CD4-positive, alpha-beta T cell treated with Interleukin-6 at 100 ng/mL for 8 hours (primary cell): ENCODE data around the gene TGFB2.

Experiments used
- DNase-seq: peaks from one replicate; pipeline ENCODE4 v3.0.0-alpha.2; 2020; ENCODE audit warnings: mixed read lengths, low spot score

TGFB2 gene

DNA sequence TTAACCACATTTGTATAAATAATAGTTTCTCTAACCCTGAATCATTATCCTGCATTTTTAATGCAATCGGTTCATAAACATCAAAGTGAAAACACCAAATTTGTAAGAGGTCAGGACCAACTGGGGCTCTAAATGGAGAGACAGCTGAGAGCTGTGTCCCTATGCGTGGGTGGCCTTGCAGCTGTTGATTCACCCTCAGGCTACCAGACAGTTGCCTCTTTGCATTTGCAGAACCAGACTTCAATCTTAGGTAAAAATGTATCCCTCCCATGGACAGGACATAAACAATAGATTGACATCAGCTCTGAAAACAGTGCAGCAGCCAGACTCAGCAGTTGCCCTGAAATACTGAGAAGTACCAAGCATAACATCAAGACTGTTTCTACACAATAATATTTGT lies 8.8 kb upstream of the TGFB2 start:
- no peak for DNase-seq

DNA sequence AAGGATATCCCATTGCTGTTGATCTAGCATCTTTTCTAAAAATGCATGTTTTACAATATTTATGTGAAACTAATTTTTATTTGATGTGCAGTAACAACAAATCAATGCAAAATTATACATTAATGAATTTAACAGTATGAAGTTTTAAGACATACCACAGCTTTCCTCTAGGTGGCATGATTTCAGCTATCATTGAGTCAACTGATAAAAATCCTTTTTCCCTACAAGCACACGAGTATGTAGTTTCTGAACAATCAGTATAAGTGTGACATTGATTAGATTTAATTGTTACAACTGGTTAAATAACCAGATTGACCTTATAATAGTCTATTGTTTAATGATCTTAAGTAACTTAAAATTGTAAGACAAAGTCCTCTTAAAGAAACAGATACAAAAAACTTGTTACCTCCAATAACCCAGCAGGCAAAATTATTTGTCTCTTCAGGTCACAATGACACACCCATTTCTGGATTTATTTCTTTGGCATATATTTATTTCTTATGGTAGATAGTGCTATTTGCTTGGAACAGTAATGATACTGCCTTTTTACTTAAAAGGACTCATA lies 5.8 kb upstream of the TGFB2 start:
- no peak for DNase-seq

DNA sequence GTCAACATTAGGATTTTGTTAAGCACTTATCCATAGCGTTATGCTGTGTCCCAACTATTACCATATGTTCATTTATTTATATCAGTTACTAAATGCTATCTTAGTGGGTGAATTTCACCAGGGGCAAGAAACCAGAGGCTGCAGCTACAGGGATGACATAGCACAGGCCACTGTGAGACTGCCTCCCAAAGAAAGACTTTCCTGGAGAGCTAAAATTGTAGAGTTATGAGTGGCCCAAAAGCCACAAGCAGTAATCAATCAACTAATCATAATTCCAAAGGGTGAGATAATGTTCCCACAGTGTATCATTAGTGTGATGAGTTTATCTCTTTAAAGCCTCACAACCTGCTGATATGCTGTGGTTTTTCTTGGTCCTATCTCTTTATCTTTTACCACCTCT lies 3.8 kb upstream of the TGFB2 start:
- DNase-seq, result no peak

DNA sequence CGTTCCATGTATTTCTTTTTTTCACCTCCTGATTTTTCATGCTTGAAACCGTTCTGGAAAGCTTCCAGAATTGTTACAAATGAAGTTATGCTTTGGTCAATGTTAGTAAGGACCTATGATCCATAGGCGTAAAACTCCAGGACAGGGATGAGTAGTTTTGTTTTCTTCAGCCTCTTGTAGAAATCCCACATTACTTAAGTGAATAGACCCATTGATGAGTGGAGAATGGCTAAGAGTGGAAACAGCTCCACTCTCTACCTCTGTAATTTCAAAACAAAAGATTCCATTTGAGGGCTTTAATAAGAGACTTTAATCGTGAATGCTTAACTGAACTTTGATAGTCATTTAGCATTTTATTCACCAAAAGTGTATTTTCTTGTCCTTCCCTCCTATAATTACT lies 3.0 kb upstream of the TGFB2 start:
- no peak for DNase-seq

DNA sequence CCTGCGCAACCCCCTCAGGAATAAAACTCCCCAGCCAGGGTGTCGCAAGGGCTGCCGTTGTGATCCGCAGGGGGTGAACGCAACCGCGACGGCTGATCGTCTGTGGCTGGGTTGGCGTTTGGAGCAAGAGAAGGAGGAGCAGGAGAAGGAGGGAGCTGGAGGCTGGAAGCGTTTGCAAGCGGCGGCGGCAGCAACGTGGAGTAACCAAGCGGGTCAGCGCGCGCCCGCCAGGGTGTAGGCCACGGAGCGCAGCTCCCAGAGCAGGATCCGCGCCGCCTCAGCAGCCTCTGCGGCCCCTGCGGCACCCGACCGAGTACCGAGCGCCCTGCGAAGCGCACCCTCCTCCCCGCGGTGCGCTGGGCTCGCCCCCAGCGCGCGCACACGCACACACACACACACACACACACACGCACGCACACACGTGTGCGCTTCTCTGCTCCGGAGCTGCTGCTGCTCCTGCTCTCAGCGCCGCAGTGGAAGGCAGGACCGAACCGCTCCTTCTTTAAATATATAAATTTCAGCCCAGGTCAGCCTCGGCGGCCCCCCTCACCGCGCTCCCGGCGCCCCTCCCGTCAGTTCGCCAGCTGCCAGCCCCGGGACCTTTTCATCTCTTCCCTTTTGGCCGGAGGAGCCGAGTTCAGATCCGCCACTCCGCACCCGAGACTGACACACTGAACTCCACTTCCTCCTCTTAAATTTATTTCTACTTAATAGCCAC lies 696 bp downstream of the TGFB2 start:
- DNase-seq, result no peak

DNA sequence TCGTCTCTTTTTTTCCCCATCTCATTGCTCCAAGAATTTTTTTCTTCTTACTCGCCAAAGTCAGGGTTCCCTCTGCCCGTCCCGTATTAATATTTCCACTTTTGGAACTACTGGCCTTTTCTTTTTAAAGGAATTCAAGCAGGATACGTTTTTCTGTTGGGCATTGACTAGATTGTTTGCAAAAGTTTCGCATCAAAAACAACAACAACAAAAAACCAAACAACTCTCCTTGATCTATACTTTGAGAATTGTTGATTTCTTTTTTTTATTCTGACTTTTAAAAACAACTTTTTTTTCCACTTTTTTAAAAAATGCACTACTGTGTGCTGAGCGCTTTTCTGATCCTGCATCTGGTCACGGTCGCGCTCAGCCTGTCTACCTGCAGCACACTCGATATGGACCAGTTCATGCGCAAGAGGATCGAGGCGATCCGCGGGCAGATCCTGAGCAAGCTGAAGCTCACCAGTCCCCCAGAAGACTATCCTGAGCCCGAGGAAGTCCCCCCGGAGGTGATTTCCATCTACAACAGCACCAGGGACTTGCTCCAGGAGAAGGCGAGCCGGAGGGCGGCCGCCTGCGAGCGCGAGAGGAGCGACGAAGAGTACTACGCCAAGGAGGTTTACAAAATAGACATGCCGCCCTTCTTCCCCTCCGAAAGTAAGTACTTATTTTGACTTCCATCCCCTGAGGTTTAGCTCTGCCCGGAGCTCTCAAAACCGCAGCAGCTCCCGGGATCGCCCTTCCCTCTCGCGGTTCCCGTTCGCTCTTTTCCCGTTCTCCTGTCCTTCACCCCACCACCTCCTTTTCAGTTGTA lies 1.5 kb downstream of the TGFB2 start:
- DNase-seq, result no peak

DNA sequence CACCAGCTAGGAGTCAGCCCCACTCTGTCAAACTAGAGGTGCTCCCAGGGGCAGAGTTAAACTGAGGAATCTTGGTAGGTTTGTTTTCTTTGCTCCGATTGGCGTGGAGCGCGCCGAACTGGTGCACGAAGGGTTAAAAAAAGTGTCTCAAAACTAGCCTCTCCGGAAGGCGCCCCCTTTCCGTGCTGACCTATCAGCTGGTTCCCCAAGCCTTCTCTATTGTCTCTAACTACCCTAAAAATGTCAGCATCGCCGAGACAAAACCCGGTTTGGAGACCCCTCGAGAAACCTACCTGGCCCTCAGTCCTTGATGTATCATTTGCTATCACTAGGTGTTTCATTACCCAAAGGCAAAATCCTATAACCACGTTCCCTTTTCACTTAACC lies 2.2 kb downstream of the TGFB2 start:
- DNase-seq, result no peak

DNA sequence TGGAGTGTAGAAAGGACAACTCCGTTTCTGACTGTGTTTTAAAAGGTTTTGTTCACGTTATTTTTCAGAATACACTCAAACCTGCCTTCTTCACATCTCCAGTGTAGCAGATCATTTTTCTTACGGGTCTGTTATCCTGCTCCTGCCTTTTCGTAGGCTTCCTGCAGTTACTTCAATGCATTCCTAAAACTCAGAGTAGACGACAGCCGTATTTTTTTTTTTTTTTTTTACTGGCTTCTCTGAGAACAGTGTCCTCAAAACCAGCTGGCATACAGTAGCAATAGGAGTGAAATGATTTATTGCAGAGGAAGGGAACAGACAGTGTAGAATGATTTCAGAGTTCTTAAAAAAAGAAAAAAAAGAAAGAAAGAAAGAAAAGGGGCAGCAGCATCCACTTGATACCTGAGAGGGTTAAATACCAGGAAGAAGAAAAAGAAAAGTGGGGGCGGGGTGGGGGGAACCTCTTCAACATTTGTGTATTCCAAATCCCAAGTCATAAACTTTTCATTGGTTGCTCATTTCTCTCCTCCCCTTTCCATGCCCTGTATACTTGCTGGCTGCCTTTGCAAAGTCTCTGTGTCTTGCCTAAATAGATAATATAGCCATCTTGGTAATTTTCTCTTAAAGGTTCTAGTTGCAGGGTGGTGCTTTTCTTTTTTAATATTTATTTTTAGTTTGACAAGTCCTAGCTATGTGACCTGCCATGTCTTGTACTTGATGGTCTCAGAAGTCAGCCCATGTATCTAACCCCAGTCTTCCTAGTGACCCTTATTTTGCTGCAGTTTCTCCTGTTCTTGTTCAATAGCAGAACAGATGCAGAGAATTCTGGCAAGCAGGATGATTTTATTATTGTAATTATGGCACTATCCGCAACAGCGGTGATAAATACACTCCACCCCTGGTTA lies 2.8 kb downstream of the TGFB2 start:
- DNase-seq, result no peak

DNA sequence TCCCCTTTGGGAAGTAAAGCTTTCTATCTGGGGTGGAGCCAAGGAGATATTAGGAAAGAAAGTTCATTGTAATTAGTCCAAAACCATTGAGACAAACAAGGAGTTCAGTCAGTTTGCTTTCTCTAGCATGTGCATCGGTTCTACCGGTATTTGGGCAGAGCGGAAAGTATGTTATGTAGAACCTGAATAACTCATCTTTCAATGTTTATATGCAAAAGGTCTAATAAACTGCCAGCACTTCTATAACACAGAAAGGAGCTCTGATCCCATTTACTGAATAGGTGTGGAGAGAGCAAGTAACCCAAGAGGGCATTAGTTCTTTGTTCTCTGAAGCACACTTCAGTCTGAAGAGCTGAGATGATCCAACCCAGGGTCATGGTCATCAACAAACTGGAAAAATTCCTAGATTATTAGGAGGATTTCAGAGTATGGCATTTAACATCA lies 3.5 kb downstream of the TGFB2 start:
- no peak for DNase-seq

DNA sequence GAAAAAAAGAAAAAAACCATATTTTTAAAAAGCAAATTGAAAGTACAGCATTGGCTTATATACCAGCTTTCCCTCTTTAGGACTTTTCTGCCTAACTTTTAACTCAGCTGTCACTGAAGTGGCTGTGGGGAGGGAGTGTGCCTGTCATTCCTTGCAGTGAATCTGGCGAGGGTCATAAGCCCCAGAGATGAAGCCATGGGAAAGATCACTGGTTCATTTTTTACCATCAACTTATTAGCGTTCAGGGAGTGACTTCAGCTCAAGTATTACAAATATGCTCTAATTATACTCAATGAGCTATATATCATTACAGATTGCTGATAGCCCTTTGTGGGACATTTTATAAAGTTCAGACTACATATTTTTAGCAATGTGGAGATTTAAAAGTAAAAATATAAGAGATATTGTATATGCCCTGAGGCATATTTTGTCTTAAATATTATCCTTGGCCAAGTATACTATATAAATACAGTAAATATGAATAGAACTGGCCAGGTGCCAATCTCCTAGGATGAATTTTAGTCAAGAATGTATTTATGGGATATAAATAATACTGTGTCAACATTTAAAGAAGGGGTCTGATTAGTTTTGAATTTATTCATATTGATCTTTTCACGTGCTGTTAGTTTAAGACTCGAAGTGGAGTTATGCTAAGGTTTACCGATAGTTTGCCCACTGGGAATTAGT lies 4.4 kb downstream of the TGFB2 start:
- no peak for DNase-seq

DNA sequence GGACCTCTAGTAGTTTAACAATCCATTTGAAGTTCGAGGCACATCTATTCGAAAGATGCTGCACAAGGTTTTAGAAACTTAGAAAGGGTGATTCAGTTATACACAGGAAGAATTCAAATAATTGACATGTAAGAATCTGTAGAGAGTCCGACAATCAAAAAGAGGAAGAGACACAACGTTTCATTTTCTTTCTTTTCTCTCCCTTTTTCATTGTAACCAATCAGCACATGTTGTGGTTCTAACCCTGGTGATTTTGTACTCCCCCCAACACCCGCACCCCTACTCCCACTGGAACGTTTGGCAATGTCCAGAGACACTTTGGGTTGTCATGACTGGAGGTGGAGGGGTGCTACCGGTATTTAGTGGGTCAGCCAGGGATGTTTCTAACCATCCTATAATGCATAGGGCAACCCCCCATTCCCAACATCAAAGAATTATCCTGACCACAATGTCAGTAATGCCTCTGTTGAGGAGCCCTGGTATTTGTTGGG lies 4.9 kb downstream of the TGFB2 start:
- DNase-seq, result no peak

DNA sequence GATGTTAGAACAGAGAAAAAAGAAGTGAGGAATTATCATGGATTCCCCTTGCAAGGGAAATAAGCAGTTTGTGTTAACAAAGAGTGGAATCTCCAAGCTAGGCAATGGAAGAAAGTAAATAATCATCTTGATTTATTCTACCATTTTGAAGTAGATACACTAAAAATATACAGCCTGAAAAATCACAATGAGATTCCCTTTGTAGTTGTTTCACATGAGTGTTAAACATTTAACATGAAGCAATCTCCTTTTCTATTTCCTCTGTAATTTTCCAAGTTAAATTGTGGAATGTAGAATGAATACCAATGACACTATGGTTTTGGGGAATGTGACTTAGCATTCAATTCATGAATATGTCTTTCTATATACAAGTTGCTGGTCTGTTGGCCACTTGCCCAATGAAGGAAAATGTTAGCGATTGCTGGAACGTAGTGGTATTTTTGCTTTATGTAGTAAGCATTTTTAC lies 5.7 kb downstream of the TGFB2 start:
- no peak for DNase-seq

DNA sequence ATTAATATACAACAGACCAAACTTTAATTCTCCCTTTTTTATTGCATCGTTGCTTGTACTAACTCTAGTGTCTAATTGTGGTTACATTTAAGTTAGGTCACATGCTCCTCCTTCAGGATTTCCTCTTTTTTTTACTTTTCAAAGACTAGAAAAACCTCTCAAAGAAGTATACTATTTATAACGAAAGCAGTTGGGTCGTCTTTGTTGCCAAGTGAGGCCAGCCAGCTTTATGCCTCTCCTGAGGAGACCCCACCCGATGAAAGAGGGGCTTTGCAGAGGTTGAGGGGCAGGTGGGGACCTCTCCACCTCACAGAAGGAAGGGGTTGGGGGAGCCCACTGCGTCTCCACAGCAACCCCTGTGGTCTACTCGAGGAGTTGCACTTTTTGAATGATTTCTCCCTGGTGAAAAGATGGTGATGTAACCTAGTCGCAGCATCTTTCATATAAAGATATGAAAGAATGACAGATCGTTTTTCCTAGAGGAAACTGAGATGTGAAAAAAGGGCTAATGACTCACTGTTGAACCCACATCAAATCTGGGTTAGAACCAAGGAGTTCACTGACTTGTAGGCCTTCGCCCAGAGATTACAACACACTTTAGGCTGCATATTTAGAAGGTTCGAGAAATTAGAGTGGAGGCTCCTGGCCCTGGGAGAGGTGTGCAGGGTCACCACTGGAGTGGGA lies 6.4 kb downstream of the TGFB2 start:
- DNase-seq, result no peak

DNA sequence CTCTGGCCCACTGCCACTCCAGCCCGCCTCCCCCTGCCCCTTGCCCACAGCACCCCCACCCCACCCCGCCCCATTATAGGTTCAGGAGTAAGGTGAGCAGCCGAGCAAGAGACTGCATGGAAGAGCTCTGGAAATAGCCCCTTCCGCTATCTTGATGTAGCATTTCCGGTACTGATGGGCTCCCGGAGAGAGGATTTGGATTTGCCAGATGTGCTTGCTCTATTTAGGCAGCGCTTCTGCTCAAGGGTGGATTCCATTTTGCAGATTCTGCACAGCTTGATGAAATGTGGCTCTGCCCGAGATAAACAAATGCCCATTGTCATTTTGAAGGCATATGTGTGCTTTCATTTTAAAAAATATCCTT lies 6.9 kb downstream of the TGFB2 start:
- no peak for DNase-seq

DNA sequence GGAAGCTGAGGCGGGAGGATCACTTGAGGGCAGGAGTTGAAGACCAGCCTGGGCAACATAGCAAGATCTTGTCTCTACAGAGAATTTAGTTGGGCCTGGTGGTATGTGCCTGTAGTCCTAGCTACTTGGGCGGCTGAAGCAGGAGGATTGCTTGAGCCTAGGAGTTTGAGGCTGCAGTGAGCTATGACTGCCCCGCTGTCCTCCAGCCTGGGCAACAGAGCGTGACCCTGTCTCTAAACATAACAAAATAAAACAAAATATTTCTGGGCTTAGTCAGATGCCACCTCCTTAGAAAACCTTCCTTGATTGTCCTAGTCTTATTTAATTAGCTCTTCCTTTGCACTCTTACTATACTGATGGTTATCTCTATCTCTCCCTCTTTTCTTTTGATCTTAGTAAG lies 8.5 kb downstream of the TGFB2 start:
- no peak for DNase-seq

DNA sequence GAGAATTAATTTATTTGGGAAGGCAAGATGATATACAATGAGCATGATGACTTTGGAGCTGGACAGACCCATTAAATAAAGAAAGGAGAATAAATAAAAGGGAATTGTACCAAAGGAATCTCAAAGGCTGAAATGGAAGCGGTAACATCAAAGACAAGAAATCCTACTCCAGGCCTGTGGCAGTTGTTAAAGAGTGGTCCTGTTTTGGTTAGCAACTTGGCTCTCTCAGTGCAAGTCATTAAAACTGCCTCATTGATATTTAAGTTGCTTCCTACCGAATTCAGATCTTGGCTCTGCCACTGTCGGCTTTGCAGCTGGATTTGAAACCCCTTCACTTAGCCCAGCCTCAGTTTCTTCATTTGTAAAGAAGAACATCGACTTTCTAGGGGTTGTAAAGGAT lies 10.1 kb downstream of the TGFB2 start:
- no peak for DNase-seq

DNA sequence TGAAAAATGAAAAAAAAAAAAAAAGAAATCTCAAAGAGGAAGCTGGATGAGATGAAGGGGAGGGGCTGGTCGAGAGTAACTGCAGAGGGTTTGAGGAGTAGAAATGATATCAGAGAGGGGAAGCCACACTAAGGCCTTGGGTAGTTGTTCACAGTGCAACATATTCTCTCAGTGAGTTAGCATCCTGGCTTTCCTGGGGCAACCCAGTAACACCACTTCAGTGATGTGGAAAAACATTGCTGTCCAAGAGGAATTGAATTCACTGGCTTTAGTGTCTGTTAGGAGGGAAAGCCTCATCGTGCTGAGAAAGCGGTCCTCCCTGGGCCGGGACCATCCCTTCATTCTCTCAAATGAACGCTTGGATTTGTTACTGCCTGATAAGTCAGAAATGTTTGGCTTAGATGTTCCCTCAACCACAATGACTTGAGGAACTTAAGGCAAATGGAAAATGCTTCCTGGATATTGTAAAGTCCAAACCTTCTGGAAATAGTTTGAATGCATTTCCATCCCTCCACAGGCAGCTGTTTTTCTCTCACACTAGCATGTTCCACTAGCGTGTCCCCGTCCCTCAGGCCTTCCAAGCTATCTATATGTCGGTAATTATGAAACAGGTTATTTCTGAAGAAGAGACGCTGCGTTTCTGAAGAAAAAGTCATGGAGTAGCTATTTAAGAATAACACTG lies 12.2 kb downstream of the TGFB2 start:
- DNase-seq, result no peak

DNA sequence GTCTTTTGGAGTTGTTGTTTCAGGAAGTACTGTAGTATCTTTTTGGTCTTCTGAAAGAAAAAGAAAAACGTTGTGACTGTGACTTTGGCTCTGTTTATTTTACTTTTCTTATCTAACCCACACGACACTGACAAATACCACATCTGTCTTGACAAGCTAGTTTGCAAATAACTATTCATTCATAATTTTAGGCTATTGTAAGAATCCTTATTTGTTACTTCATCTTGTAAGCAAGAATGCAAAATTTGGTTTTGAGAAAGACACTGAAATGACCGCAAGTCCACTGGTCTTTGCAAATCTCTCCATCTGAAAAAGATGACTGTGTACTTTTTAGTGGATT lies 12.7 kb downstream of the TGFB2 start:
- DNase-seq, result no peak

DNA sequence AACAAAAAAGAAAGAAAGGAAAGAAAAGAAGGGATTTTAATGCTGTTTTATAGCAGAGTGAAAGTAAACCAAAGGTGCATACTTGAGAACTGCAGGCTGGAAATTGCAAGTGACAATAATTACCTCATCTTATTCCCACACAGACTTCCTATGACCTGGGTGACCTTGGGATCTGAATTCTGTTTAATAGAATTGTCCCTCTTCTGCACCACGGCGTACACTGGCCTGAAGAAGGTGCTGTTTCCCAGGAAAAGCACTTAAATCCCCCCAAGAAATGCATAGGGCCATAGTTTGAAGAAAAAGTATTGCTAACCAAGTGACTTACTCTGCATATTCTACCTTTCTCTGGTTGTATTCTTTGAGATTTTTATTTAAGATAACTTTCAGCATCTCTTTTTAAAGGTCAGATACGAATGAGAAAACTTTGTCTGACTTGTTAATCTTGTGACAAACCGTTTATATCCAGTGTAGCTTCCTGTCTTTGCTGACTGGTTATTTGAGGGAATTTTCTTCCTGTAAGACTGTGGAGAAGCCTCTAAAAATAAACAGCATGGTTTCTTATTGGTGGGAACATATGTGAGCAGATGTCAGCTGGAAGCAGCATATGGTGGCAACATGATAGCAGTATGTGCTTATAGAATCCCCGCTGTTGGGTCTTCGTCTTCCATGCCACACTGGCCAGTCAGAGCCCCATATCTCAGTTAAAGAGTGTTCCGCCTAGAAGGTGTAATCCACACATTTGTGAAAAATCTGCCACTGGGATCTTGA lies 16.3 kb downstream of the TGFB2 start:
- no peak for DNase-seq
